K562 (cell line): Measurements from ENCODE around the gene EPHB2.

Source experiments
- CTCF ChIP-seq, 3 experiments: IDR thresholded peaks in 2 of 3; conservative IDR thresholded peaks in 1 of 3; 2 replicates each; pipeline ENCODE4 v1.5.1; 2011 to 2012; ENCODE audit warnings: low read length in 3 of 3, mild to moderate bottlenecking in 3 of 3, control low read depth in 2 of 3, improper control_type of control experiment in 1 of 3, inconsistent platforms in 1 of 3, low read depth in 1 of 3, mixed read lengths in 1 of 3, moderate library complexity in 1 of 3; ENCODE audit not compliant: insufficient read depth in 2 of 3
- GTF2A2 ChIP-seq: IDR thresholded peaks from 2 replicates; pipeline ENCODE4 v1.6.1; 2016; ENCODE audit warnings: mild to moderate bottlenecking, missing genetic modification characterization, missing compliant biosample characterization
- HDAC2 ChIP-seq: fragments of 450-650 bp; IDR thresholded peaks from 2 replicates; pipeline ENCODE4 v1.6.1; 2016; ENCODE audit warnings: mild to moderate bottlenecking
- ZNF395 ChIP-seq: fragments of 200-800 bp; sonication (Bioruptor generic); IDR thresholded peaks from 2 replicates; pipeline ENCODE4 v1.6.1; 2017; ENCODE audit warnings: missing genetic modification characterization, missing compliant biosample characterization

- TF ChIP-seq CTCF (IDR thresholded peaks at IDR 0.05 in 2 of 3, conservative IDR thresholded peaks at IDR 0.05 in 1 of 3; ENCODE audit: insufficient read depth in 2 of 3, low read depth in 1 of 3, low read length in 3 of 3) (no peak), ZNF395 (CRISPR knock-in tag) (no peak), GTF2A2 (no peak), HDAC2 (no peak)
Observed at GRCh38 chr1:22862752-22863151, 152.1 kb downstream of the EPHB2 start.
